Large intestine (tissue), 3 donors: Measurements from ENCODE around the gene FBXL17. TPM values are rescaled to one million over a fixed set of nuclear protein-coding genes. Genes with fewer than 3 reads are reported as not detected.

Source experiments
- DNase-seq, 2 donors: peaks; one replicate each; pipeline versions ENCODE4 v3.0.0 to v3.0.0-alpha.2; 2013
- H3K27ac ChIP-seq: one replicate; pipeline ENCODE4 v1.5.1; 2013; ENCODE audit warnings: low read length
- H3K27me3 ChIP-seq: 2 replicates; pipeline ENCODE4 v1.6.1; 2013; ENCODE audit warnings: low read length; ENCODE audit not compliant: control insufficient read depth, insufficient read depth
- H3K36me3 ChIP-seq: 2 replicates; pipeline ENCODE4 v1.6.1; 2013; ENCODE audit warnings: low read length; ENCODE audit not compliant: control insufficient read depth, insufficient read depth
- H3K4me1 ChIP-seq: one replicate; pipeline ENCODE4 v1.6.1; 2013; ENCODE audit warnings: low read length; ENCODE audit not compliant: control insufficient read depth, insufficient read depth
- H3K4me3 ChIP-seq: one replicate; pipeline ENCODE4 v1.5.1; 2013; ENCODE audit warnings: low read length
- H3K9me3 ChIP-seq: one replicate; pipeline ENCODE4 v1.6.1; 2013; ENCODE audit warnings: mild to moderate bottlenecking, low read depth, low read length, moderate library complexity; ENCODE audit not compliant: control insufficient read depth
- WGBS: methylation state at CpG from one replicate; pipeline ENCODE4 v1.1.5; 2013; ENCODE audit warnings: low lambda C conversion rate; ENCODE audit not compliant: insufficient coverage; 5-methylcytosine and 5-hydroxymethylcytosine counted together
- polyA plus RNA-seq: library from polyadenylated mRNA; unstranded; fragments of 120-200 nt; gene quantifications from one replicate; pipeline ENCODE4 v1.2.1, GENCODE V29; 2013

Gene FBXL17
- polyA plus RNA-seq, 1 donor, result 20.4 TPM

- no peak for DNase-seq
- Histone ChIP-seq H3K4me3 (no peak overlapping the region), H3K27me3 (no peaks in the 10 kb centered on the region), H3K36me3 (no peaks in the 10 kb centered on the region), H3K27ac (no peak overlapping the region), H3K9me3 (no peaks in the 10 kb centered on the region), H3K4me1 (peaks cover 11% of the 10 kb centered on the region)
- WGBS, result 88% methylated on average over 1 of the region's 3 CpGs
These were observed 123.9 kb downstream of the FBXL17 start for GRCh38 chr5:108257996-108258395.

- no peak overlapping the region for H3K27ac ChIP-seq
- no peak for DNase-seq
- no peaks in the 10 kb centered on the region for H3K9me3 ChIP-seq
- no peak overlapping the region for H3K4me3 ChIP-seq
- H3K36me3 ChIP-seq, result no peaks in the 10 kb centered on the region
- H3K4me1 ChIP-seq, result peaks cover 11% of the 10 kb centered on the region
- no peaks in the 10 kb centered on the region for H3K27me3 ChIP-seq
- WGBS, result 75% methylated on average over 1 of the region's 2 CpGs
These were observed 126.4 kb downstream of the FBXL17 start for GRCh38 chr5:108255468-108255867.

DNA sequence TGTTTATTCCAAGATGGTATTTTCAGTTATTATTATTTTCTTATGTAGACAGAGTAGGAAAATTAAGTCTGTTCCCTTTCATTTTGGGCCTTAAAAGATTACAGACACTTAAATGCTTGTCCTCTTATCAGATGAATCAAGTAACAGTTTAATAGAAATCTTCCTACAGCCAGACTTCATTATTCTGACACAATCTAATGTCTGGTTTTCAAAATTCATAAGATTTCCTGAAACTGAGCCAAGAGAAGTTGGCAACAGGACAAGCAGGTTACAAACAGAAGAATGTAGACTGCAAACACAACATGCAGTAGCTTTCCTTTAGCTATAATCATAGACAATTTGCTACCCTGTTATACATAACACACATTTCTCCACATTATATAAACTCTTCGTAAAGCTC is 130.5 kb downstream of the FBXL17 start:
- DNase-seq, result no peak
- WGBS, result 86% methylated on average over 1 of the region's 1 CpG
- Histone ChIP-seq H3K27ac (no peak overlapping the region), H3K4me1 (peaks cover 5% of the 10 kb centered on the region), H3K9me3 (no peaks in the 10 kb centered on the region), H3K4me3 (no peak overlapping the region), H3K36me3 (no peaks in the 10 kb centered on the region), H3K27me3 (no peaks in the 10 kb centered on the region)

- no peaks in the 10 kb centered on the region for H3K9me3 ChIP-seq
- no peaks in the 10 kb centered on the region for H3K4me1 ChIP-seq
- no peak for DNase-seq
- no peak overlapping the region for H3K27ac ChIP-seq
- no peak overlapping the region for H3K4me3 ChIP-seq
- H3K36me3 ChIP-seq, result no peaks in the 10 kb centered on the region
- WGBS, result no CpG with 5 or more reads among the region's 3 CpGs
- no peaks in the 10 kb centered on the region for H3K27me3 ChIP-seq
These were observed 132.0 kb downstream of the FBXL17 start for GRCh38 chr5:108249785-108250426.

DNA sequence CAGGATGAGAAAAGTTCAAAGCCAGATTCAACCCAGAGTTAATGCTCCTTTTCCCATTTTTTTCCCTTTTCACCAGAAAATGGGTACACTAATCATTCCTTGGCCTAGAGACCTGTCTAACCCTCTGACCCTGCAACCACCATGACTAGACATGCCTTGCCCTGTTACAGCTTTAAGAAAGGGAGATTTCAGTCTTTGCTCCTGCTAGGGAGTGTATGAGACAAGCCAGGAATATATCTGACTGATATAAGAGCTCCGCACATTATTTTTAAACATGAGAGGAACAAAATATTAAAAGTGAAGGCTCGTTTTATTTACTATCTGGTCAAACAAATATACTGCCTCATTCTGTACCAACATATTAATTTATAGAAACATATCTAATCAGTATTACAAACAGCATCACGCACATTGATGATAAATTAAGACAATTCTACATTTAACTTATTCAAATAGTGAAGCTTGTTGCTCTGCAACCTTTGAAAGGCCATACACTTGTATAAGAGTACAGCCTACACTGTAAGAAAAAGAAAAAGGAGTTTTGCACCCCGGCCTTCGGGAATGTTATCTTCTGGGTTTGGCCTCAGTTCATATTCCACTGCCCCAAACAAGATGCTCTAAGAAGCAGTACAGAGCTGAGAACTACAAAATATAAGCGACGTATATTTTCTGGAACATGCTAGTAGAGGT is 132.7 kb downstream of the FBXL17 start:
- Histone ChIP-seq H3K4me3 (no peak overlapping the region), H3K9me3 (no peaks in the 10 kb centered on the region), H3K27me3 (no peaks in the 10 kb centered on the region), H3K27ac (no peak overlapping the region), H3K36me3 (no peaks in the 10 kb centered on the region), H3K4me1 (no peaks in the 10 kb centered on the region)
- WGBS, result 96% methylated on average over 4 of the region's 7 CpGs
- no peak for DNase-seq

GRCh38 chr5:108238936-108239887 is 142.7 kb downstream of the FBXL17 start:
- no peaks in the 10 kb centered on the region for H3K4me1 ChIP-seq
- no peaks in the 10 kb centered on the region for H3K36me3 ChIP-seq
- DNase-seq, result no peak
- WGBS, result no CpG with 5 or more reads among the region's 10 CpGs
- no peaks in the 10 kb centered on the region for H3K27me3 ChIP-seq
- no peak overlapping the region for H3K27ac ChIP-seq
- peaks cover 6% of the 10 kb centered on the region for H3K9me3 ChIP-seq
- H3K4me3 ChIP-seq, result no peak overlapping the region

- Histone ChIP-seq H3K36me3 (no peaks in the 10 kb centered on the region), H3K27me3 (no peaks in the 10 kb centered on the region), H3K4me1 (no peaks in the 10 kb centered on the region), H3K27ac (no peak overlapping the region), H3K4me3 (no peak overlapping the region), H3K9me3 (peaks cover 6% of the 10 kb centered on the region)
- no CpG with 5 or more reads among the region's 4 CpGs for WGBS
- no peak for DNase-seq
These were observed 143.4 kb downstream of the FBXL17 start for GRCh38 chr5:108238461-108238860.

DNA sequence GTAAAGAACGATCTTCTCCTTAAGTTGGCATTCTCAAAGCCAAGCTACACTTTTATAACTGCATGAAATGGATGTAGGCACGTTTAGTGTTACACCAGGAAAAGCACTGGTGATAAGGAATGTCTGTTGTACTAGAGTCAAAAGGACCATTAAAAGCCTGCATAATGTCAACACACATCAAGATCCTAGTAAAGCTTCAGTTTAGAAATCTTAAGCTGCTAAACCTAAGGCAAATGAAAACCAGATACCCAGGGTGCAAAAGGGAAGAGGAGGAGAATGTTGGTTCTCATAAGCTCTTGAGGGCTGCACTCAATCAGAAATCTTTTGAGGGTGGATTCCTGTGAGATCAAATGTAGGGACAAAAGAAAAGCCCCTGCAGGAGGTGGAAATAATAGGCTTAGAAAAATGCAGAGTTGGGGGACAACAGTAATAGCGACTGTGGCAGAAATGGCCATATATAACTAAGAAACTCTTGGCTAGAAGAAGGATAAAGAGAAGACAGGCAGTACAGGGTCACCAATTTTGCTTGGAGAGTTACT is 148.2 kb downstream of the FBXL17 start:
- H3K4me3 ChIP-seq, result no peak overlapping the region
- WGBS, result 17% methylated on average over 1 of the region's 3 CpGs
- H3K4me1 ChIP-seq, result no peaks in the 10 kb centered on the region
- H3K36me3 ChIP-seq, result no peaks in the 10 kb centered on the region
- DNase-seq, result no peak
- no peaks in the 10 kb centered on the region for H3K9me3 ChIP-seq
- no peak overlapping the region for H3K27ac ChIP-seq
- H3K27me3 ChIP-seq, result no peaks in the 10 kb centered on the region

- H3K27me3 ChIP-seq, result no peaks in the 10 kb centered on the region
- DNase-seq, result no peak
- no peak overlapping the region for H3K4me3 ChIP-seq
These were observed 149.1 kb downstream of the FBXL17 start for GRCh38 chr5:108232805-108233204.

DNA sequence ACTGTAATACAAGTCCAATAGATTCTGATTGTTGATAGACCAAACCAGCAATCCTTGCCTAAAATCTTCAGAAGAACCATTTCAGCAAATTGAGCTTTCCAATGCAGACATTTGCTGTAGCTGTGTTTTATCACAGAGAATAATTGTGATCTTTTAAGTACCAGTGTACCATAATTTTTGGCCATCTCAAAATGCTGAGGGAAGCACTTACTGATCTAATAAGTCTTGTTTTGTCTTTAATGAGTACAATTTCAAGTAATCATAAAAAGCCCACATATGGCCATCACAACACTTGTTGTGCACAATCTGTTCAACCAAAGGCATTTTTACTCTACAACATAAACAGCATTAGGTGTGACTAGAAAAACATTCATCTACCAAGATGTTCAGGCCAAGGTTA is 159.9 kb downstream of the FBXL17 start:
- Histone ChIP-seq H3K4me1 (no peaks in the 10 kb centered on the region), H3K9me3 (no peaks in the 10 kb centered on the region), H3K27ac (no peak overlapping the region), H3K27me3 (no peaks in the 10 kb centered on the region), H3K4me3 (no peak overlapping the region), H3K36me3 (no peaks in the 10 kb centered on the region)
- no peak for DNase-seq

More at GRCh38 chr5:108232805-108233204, 149.1 kb downstream of the FBXL17 start:
- Histone ChIP-seq H3K36me3 (no peaks in the 10 kb centered on the region), H3K4me1 (no peaks in the 10 kb centered on the region), H3K27ac (no peak overlapping the region), H3K9me3 (no peaks in the 10 kb centered on the region)
